Measurements from ENCODE around the gene DCHS2. TPM values are rescaled to one million over a fixed set of nuclear protein-coding genes. Genes with fewer than 3 reads are reported as not detected.

The DCHS2 gene
- total RNA-seq, 2 donors from 2014 or later: 1.2 to 1.5 TPM

GRCh38 chr4:154376486-154376885 lies 115.1 kb downstream of the DCHS2 start:
- Histone ChIP-seq H3K9ac (ENCODE audit: low read depth in 2 of 2, low read length in 2 of 2) (no peak overlapping the region), H3K9me3 (no peaks in the 10 kb centered on the region), H3K27me3 (no peaks in the 10 kb centered on the region), H3K27ac (no peak overlapping the region), H3K4me1 (no peaks in the 10 kb centered on the region), H3K36me3 (no peaks in the 10 kb centered on the region), H3K4me3 (no peak overlapping the region)
- intact Hi-C loops (cut with DNase I): no loop called here
- DNase-seq: no peak
- TF ChIP-seq CTCF (IDR thresholded peaks at IDR 0.05): no peak

- Histone ChIP-seq H3K4me1 (no peaks in the 10 kb centered on the region), H3K9ac (ENCODE audit: low read depth in 2 of 2, low read length in 2 of 2) (no peak overlapping the region), H3K36me3 (no peaks in the 10 kb centered on the region), H3K9me3 (no peaks in the 10 kb centered on the region), H3K4me3 (no peak overlapping the region), H3K27ac (no peak overlapping the region), H3K27me3 (no peaks in the 10 kb centered on the region)
- no peak for DNase-seq
- TF ChIP-seq CTCF (IDR thresholded peaks at IDR 0.05): no peak
- intact Hi-C loops (cut with DNase I): no loop called here
Measured at GRCh38 chr4:154368060-154368459, 123.5 kb downstream of the DCHS2 start.

DNA sequence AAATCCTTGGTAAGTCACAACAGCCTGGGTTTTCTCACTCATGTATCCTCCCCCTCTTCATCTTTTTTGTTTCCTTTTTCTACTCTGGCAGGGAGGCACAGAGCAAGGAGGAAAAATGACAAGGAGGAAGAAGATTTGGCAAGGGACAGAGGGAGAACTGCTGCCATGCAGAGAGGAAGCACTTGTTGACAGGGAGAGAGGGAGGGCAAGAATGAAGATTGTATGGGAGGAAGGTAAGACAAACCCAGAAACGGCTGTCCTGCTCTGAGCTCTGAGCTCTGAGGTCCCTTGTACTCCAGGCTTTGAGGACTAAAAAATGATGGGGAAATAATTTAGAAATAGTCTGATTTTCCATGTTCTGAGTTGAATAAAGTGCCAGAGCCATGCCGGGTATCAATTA lies 123.9 kb downstream of the DCHS2 start:
- Histone ChIP-seq H3K9me3 (no peaks in the 10 kb centered on the region), H3K4me3 (no peak overlapping the region), H3K4me1 (no peaks in the 10 kb centered on the region), H3K27ac (no peak overlapping the region), H3K36me3 (no peaks in the 10 kb centered on the region), H3K9ac (ENCODE audit: low read depth in 2 of 2, low read length in 2 of 2) (no peak overlapping the region), H3K27me3 (no peaks in the 10 kb centered on the region)
- DNase-seq: no peak
- no peak for TF ChIP-seq CTCF (IDR thresholded peaks at IDR 0.05)
- intact Hi-C loops (cut with DNase I): no loop called here

GRCh38 chr4:154366956-154367355 lies 124.6 kb downstream of the DCHS2 start:
- no peak for DNase-seq
- no peaks in the 10 kb centered on the region for H3K27me3 ChIP-seq
- intact Hi-C loops (cut with DNase I): no loop called here
- no peaks in the 10 kb centered on the region for H3K9me3 ChIP-seq
- no peaks in the 10 kb centered on the region for H3K36me3 ChIP-seq
- no peak overlapping the region for H3K9ac ChIP-seq (ENCODE audit: low read depth in 2 of 2, low read length in 2 of 2)
- no peaks in the 10 kb centered on the region for H3K4me1 ChIP-seq
- H3K27ac ChIP-seq: no peak overlapping the region
- no peak for TF ChIP-seq CTCF (IDR thresholded peaks at IDR 0.05)
- H3K4me3 ChIP-seq: no peak overlapping the region

DNA sequence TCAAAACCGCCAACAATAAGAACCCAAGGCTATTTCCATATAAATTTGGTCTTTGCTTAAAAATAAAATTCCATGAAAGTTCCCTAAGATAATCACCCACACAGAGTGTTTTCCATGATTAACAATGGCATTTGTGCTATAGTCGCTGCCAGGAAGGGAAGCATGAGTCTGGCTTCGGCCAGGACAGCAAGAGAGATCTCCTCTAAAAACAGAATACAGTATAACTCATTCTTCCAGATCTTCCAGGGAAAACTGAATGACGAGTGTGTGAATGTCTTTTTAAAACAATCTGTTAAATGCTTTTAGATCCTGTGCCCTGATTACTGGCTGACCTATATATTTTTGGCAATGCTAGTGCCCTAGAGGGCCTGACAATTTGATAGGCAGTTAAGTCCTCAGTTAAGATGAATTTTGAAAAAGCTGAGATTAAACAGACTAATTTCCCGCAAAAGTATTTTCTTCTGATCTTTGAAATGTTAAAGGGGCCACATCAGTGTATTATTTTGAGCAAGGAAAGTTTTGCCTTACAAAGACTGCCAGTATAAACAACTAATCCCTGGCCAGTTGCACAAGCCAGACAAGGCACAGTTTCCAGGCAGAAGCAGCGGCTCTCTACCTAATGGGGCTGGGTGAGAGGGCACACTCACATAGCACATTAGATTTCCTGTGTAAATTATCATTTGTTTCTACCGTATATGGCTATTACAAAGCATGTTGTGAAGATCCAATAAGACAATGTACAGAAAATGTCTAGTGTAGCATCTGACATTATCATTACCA lies 127.3 kb downstream of the DCHS2 start:
- Histone ChIP-seq H3K4me3 (no peak overlapping the region), H3K9me3 (no peaks in the 10 kb centered on the region), H3K9ac (ENCODE audit: low read depth in 2 of 2, low read length in 2 of 2) (no peak overlapping the region), H3K4me1 (no peaks in the 10 kb centered on the region), H3K27ac (no peak overlapping the region), H3K27me3 (no peaks in the 10 kb centered on the region), H3K36me3 (no peaks in the 10 kb centered on the region)
- no peak for DNase-seq
- TF ChIP-seq CTCF (IDR thresholded peaks at IDR 0.05): no peak
- intact Hi-C loops (cut with DNase I): no loop called here
